Measurements from ENCODE around the gene IL1R1. TPM values are rescaled to one million over a fixed set of nuclear protein-coding genes. Genes with fewer than 3 reads are reported as not detected.
"Not testable (repeated sequence)": the region's sequence is repeated elsewhere in the genome, so short reads cannot be mapped to it uniquely, and the experiment has no call there.

Gene IL1R1
- polyA plus RNA-seq, 1 donor from 2014 or later, result not detected

DNA sequence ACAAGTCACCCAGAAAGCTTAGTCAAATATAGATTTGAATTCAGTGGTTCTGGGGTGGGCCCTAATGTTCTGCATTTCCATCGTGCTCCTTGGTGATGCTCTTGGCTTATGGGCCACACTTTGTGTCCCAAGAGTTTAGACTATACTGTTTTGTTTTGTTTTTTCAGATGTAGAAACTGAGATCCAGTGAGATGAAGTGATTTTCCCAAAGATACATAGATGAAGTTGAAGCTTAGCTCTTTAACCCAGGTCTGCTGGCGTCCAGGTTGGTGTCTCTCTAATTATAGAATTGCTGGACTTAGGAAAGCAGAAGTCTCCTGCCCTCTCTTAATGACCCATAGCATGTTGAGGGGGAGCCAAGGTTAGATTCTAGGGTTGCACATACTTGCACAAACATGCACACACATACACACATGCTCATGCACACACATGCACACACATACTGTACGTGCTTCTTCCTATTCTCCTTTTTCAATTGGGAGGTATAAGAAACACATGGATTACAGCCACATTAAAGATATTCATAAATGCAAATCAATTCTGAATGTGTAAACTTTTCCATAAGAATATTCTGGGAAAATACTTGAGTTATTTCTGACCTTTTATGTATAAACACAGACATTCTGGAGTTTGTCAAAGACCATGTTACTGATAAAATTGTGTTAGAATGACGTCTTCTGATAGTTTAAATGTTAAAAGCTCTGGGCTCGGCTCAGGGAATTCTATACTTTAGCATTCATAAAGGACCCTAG lies 41.3 kb upstream of the IL1R1 start:
- no peak for TF ChIP-seq TAF1 (IDR thresholded peaks at IDR 0.05; ENCODE audit: low read depth)
- no peak for TF ChIP-seq SMC3 (conservative IDR thresholded peaks at IDR 0.05; ENCODE audit: poor library complexity)
- TF ChIP-seq EZH2 (IDR thresholded peaks at IDR 0.05; ENCODE audit: borderline replicate concordance, insufficient read depth, low read length, poor library complexity, severe bottlenecking), result no peak
- TF ChIP-seq EP300 (conservative IDR thresholded peaks at IDR 0.05; ENCODE audit: poor library complexity, severe bottlenecking), result no peak
- no peaks in the 10 kb centered on the region for H3F3A ChIP-seq (ENCODE audit: insufficient read depth, low read length, poor library complexity, severe bottlenecking)
- H3K4me2 ChIP-seq (ENCODE audit: low read length), result no peak overlapping the region
- no peaks in the 10 kb centered on the region for H3K36me3 ChIP-seq (ENCODE audit: insufficient read depth, low read length)
- no peaks in the 10 kb centered on the region for H3K27me3 ChIP-seq (ENCODE audit: insufficient read depth, low read depth, low read length)
- H4K20me1 ChIP-seq (ENCODE audit: insufficient read depth), result no peaks in the 10 kb centered on the region
- no peak overlapping the region for H3K27ac ChIP-seq (ENCODE audit: low read length)
- no peaks in the 10 kb centered on the region for H3K79me2 ChIP-seq (replicated peaks; ENCODE audit: insufficient read depth, low read length)
- no peaks in the 10 kb centered on the region for H3K9me3 ChIP-seq (ENCODE audit: low read length)
- no peak overlapping the region for H2AFZ ChIP-seq (ENCODE audit: low read depth, low read length)
- no peak overlapping the region for H3K9ac ChIP-seq (ENCODE audit: low read length)
- no peak overlapping the region for H3K4me3 ChIP-seq (ENCODE audit: low read length)
- no peaks in the 10 kb centered on the region for H3K9me2 ChIP-seq (ENCODE audit: insufficient read depth, low read length)

DNA sequence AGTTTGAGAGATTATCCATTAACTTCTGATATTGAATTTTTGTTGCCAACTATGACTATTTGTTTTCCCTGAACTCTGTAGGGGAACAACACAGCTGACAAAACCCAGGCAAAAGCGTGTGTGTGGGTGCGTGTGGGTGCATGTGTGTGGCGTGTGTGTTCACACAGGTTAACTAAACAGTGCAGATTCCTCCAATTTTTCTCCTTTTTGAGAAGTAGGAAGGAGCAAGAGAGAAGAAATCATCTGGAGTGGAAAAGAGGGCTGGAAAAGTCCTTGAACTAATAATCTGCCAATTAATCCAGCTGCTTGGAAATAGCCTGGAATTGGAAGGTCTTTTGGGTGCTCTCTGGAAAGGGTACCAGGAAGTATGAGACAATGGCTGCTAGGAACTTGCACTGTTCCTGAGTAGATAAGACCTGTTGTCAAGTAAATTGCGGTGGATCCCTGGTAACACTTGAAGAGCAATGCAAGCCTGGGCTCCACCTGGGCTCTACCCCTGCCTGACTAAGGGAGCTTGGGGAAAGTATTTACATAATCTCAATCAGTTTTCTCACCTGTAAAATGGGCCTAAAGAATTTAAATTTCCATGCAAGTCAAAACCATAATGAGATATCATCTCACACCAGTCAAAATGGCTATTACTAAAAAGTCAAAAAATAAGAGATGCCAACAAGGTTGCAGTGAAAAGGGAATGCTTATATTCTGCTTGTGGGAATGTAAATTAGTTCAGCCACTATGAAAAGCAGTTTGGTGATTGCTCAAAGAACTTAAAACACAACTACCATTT lies 40.5 kb upstream of the IL1R1 start:
- no peaks in the 10 kb centered on the region for H3K36me3 ChIP-seq (ENCODE audit: insufficient read depth, low read length)
- no peak overlapping the region for H3K9ac ChIP-seq (ENCODE audit: low read length)
- H3F3A ChIP-seq (ENCODE audit: insufficient read depth, low read length, poor library complexity, severe bottlenecking), result no peaks in the 10 kb centered on the region
- H3K4me3 ChIP-seq (ENCODE audit: low read length), result no peak overlapping the region
- H3K9me3 ChIP-seq (ENCODE audit: low read length), result no peaks in the 10 kb centered on the region
- no peaks in the 10 kb centered on the region for H3K9me2 ChIP-seq (ENCODE audit: insufficient read depth, low read length)
- H2AFZ ChIP-seq (ENCODE audit: low read depth, low read length), result no peak overlapping the region
- H3K79me2 ChIP-seq (replicated peaks; ENCODE audit: insufficient read depth, low read length), result no peaks in the 10 kb centered on the region
- TF ChIP-seq RAD21 (conservative IDR thresholded peaks at IDR 0.05) (no peak), CTCF (IDR thresholded peaks at IDR 0.05; ENCODE audit: poor library complexity, severe bottlenecking) (no peak), MXI1 (conservative IDR thresholded peaks at IDR 0.05; ENCODE audit: poor library complexity, severe bottlenecking) (no peak), EZH2 (IDR thresholded peaks at IDR 0.05; ENCODE audit: borderline replicate concordance, insufficient read depth, low read length, poor library complexity, severe bottlenecking) (no peak)
- no peaks in the 10 kb centered on the region for H4K20me1 ChIP-seq (ENCODE audit: insufficient read depth)
- H3K27me3 ChIP-seq (ENCODE audit: insufficient read depth, low read depth, low read length), result no peaks in the 10 kb centered on the region
- no peak overlapping the region for H3K4me2 ChIP-seq (ENCODE audit: low read length)
- H3K27ac ChIP-seq (ENCODE audit: low read length), result no peak overlapping the region

GRCh38 chr2:102102636-102102948 lies 40.0 kb upstream of the IL1R1 start:
- H3K4me2 ChIP-seq (ENCODE audit: low read length); H3K9me2 ChIP-seq (ENCODE audit: insufficient read depth, low read length); H3F3A ChIP-seq (ENCODE audit: insufficient read depth, low read length, poor library complexity, severe bottlenecking); H3K4me3 ChIP-seq (ENCODE audit: low read length); H3K9me3 ChIP-seq (ENCODE audit: low read length); H4K20me1 ChIP-seq (ENCODE audit: insufficient read depth); H3K79me2 ChIP-seq (replicated peaks; ENCODE audit: insufficient read depth, low read length); H3K36me3 ChIP-seq (ENCODE audit: insufficient read depth, low read length); H2AFZ ChIP-seq (ENCODE audit: low read depth, low read length); H3K27ac ChIP-seq (ENCODE audit: low read length); H3K9ac ChIP-seq (ENCODE audit: low read length); H3K27me3 ChIP-seq (ENCODE audit: insufficient read depth, low read depth, low read length): not testable (repeated sequence)
